GM18907 (cell line): ENCODE measurements around the gene RAB15.

Experiments
- ATAC-seq: cut with Tn5 transposase; IDR thresholded peaks from one replicate; pipeline ENCODE4 v1.9.1; 2021; ENCODE audit warnings: mild to moderate bottlenecking, moderate library complexity; ENCODE audit not compliant: unreplicated experiment

The RAB15 gene

GRCh38 chr14:64939817-64940190 lies 32.3 kb downstream of the RAB15 start:
- ATAC-seq = no peak

DNA sequence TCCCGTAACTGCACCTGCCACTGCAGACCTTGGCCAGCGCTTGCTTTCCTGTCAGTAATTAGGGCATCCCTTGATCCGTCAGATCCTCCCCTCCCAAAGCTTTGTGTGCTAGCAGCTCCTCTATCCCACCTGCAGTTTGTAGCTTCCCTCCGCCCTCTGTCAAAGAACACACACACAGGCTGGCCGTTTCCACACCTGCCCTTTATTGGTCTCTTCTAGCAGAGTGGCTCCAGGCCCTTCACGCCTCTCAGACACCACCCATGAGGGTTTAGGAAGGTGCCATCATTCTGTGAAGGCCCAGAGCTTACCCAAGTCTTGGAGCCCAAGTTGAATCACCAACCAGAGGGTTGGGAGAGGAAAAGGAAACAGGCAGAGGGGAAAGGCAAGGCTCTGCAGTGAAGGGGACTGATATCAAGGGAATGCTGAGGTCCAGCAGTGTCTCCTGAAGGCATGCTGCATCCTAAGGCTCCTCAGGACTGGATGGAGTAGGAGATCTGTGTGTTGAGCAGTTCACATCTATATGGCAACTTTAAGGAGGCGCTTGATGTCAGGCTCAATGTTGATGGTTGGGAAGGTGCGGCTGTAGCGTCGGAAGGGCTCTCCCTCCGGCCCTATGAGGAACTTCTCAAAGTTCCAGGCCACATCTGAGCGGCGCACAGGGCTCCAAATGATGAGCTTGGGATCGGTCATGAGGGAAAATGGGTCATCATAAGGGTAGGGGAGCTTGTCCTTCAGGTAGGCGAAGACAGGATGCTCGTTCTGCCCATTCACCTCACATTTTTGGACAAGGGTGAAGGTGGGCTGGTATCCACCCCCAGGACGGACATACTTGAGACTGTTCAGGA lies 32.9 kb downstream of the RAB15 start:
- no peak for ATAC-seq

- no peak for ATAC-seq
Measured at GRCh38 chr14:64937821-64938193, 34.3 kb downstream of the RAB15 start.

DNA sequence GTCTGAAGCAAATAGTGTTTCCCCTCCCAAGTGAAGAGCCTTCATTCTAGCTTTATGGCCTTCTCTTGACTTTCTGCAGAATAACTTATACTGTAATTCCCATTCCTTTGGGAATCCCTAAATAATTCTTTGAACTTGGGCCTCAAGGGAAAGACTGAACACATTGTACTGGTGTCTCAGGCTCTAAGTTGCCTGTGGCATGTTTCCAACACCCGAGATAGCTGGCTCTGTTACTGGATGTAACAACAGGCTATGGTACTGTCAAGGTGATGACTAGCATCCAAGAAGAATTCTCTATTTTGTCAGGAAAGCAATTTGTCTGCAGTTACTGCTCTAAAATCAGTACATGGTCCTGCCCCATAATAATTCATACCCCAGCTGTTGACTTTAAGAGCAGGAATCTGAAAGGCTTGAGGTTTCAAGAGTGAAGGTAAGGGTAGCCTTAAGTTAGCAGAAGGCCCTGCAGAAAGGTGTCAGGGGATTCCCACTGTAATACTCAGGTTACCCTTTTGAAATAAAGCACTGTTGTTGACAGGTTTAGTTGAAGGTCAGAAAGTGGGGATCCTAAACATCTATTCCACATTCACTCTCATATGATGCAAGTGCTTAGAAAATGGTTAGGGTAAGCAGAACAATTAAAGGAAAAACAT lies 34.8 kb downstream of the RAB15 start:
- ATAC-seq = no peak

- ATAC-seq = no peak
Measured at GRCh38 chr14:64935508-64935907, 36.6 kb downstream of the RAB15 start.

GRCh38 chr14:64934338-64934929 lies 37.7 kb downstream of the RAB15 start:
- ATAC-seq = no peak

DNA sequence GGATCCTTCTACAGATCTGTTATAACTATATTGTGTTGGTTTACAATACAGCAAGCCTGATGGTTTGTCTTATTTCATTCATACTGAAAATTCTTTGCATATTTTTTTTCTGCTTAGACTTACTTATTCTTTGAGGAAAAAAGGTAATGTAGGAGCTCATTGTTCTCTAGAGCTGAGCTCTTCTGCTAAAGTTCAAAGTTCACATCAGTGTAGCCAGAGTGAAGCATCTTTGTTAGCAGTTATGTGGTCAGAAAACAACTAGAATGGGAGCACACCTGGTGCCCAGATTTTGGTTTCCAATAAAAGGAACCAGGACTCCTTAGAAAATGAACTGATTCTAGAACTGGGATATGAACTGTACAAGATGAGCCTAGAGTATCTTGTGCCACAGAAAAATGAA lies 39.9 kb downstream of the RAB15 start:
- no peak for ATAC-seq

DNA sequence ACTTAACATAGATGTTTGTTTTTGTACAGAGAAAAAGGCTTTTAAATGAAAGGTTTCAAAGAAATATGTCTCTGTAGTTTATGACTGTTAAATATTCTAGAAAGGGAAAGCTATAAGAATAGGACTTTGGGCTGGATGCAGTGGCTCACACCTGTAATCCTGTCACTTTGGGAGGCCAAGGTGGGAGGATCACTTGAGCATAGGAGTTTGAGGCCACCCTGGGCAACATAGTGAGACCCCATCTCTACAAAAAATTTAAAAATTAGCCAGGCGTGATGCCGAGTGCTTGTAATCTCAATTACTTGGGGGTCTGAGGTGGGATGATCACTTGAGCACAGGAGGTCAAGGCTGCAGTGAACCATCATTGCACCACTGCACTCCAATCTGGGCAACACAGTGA lies 41.0 kb downstream of the RAB15 start:
- no peak for ATAC-seq

DNA sequence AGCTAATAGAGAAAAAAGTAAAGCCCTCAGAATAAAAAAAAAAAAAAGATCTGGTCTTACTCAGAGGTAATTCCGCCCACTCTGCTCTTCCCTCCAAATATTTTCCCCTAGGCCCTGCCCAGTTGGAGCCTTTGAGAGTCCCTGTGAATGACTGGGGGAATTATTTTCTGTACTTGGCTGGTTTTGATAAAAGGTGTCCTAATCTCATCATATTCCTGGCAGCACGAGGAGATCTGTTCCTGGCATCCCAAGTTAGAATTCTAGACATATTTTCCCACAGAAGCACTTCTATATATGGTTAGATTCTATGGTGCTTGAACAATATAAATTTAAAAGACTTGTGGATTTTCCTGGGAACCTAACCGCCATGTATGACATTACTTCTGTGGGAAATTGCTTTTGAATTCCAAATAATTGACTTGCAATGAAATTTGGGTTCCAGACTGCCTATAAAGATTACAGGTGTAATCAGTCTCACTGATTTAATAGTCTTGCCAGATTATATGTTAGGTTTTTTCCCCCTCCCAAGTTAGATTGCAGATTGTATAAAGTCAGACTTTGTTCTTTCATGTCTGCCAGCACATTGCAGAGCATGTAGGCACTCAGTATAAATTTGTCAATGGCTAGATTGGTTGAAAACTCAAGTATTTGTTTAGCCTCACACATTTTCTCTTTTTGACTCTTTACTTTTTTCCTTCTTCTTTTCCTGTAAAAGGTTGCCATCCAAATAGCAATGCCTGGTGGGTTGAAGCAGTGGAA lies 41.9 kb downstream of the RAB15 start:
- no peak for ATAC-seq

GRCh38 chr14:64929014-64929359 lies 43.1 kb downstream of the RAB15 start:
- ATAC-seq = no peak

- peak; percentile 70 for ATAC-seq
Measured at GRCh38 chr14:64928239-64929013, 43.7 kb downstream of the RAB15 start.

DNA sequence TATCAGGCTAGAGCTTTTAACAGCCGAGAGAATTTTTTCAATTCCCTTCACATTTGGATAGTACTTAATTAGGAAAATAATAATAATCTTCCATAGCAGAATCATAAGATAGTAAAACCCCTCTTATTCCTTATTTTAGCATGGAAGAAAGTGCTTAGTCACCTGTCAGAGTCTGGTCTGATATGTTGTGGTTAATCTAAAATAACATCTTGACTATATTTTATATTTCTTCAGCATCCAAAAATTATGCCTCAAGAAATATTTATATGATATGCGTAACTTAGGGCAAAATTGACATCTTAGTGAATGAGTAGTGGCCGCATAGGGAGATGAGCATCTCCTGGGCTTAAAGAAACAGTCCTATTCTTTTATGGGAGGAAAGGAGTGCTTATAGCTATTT lies 45.1 kb downstream of the RAB15 start:
- ATAC-seq = no peak

DNA sequence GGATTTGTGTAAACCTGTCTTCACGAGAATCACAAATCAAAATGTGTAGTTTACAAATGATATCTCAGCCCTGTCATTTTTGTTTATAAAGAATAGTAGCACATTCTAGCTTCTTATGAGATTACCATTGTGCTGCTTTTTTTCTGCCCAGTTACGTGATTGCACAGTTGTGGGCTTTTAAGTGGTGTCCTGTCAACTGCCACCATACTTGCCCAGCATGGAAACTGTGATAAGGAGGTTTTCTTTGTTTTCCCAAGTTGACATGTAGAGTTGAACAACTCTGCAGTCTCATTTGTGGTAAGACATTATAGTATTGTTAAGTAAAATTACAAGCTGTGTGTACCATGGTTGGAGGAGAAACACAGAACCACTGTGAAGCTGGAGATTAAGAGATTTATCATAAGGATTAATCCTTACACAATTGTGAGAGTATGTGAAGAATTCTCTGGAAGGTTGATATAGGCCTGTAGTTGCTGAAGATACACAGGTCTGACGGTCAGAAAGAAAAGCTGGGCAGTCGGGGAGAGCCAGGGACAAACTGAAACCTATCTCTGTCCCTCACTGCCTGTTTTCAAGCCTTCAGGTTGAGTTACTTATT lies 45.6 kb downstream of the RAB15 start:
- ATAC-seq = no peak

GRCh38 chr14:64923015-64923414 lies 49.1 kb downstream of the RAB15 start:
- no peak for ATAC-seq

DNA sequence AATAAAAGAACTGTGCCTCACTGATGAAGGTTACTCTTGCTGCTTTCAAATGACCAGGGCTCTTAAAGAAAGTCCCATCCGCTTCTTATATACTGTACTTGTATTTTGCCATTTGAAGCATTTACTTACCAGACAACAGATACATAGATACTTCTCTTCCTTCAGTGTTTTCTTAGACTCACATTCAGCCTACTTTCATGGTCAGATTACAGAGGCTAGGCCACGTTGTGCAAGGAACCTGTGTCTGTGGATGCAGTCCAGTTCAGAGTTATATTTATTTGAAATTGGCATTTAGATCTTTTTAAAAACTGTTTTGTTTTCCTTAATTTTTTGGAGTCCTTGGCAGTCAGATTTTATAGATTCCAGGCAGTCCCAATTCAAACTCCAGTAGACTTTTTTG lies 51.7 kb downstream of the RAB15 start:
- no peak for ATAC-seq

DNA sequence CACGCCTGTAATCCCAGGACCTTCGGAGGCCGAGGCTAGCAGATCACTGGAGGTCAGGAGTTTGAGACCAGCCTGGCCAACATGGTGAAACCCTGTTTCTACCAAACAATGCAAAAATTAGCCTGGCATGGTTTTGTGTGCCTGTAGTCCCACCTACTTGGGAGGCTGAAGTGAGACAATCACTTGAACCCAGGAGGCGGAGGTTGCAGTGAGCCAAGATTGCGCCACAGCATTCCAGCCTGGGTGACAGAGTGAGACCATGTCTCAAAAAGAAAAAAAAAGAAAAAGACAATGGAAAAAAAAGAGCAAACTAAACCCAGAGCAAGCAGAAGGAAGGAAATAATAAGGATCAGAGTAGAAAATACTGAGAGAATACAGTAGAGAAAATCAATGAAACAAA lies 52.5 kb downstream of the RAB15 start:
- no peak for ATAC-seq

DNA sequence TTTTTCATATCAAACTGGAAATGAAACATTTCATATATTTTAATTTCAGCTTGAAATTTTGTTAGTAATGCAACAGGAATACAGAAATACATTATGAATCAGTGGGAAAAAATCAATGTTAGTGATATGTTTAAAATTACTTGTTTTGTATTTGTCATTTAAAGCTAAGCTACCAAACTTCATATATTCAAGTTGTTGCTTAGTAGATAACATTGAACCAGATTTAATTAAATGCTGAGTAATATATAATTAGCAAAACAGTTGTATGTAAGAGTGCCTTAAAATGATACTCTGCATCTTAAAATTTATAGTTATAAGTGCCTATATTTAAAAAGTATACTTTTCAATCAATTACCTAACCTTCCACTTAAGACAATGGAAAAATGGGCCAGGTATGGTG lies 52.9 kb downstream of the RAB15 start:
- ATAC-seq = no peak

- no peak for ATAC-seq
Measured at GRCh38 chr14:64918216-64918615, 53.9 kb downstream of the RAB15 start.

- no peak for ATAC-seq
Measured at GRCh38 chr14:64915797-64916196, 56.3 kb downstream of the RAB15 start.

DNA sequence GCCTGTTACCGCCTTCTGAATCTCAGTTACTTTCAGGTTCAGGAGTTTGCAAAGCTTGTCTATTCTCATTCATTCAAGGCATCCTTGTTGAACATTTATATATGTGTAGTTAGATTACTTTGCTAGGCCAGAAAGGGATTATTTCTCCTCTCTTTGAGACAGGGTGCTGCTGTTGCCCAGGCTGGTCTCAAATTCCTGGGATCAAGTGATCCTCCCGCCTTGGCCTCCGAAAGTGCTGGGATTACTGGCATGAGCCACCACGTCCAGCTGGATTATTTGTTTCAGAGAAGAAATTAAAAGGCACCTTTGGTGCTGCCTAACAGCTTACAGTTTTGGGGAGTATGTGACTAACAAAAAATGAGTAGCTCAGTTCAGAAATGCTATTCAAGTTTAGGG lies 57.1 kb downstream of the RAB15 start:
- ATAC-seq = no peak
